ENCODE data around the gene KLF18.
"Not testable (repeated sequence)": the region's sequence is repeated elsewhere in the genome, so short reads cannot be mapped to it uniquely, and the experiment has no call there.

Gene KLF18

GRCh38 chr1:44141531-44141930 lies at the start of gene KLF18:
KLF18 (minus strand) TSS chr1:44141631; CDS start chr1:44141631, 0 bp downstream.
- no peak for DNase-seq

GRCh38 chr1:44174630-44175029 lies 33.2 kb upstream of the KLF18 start:
- no peak for DNase-seq

DNA sequence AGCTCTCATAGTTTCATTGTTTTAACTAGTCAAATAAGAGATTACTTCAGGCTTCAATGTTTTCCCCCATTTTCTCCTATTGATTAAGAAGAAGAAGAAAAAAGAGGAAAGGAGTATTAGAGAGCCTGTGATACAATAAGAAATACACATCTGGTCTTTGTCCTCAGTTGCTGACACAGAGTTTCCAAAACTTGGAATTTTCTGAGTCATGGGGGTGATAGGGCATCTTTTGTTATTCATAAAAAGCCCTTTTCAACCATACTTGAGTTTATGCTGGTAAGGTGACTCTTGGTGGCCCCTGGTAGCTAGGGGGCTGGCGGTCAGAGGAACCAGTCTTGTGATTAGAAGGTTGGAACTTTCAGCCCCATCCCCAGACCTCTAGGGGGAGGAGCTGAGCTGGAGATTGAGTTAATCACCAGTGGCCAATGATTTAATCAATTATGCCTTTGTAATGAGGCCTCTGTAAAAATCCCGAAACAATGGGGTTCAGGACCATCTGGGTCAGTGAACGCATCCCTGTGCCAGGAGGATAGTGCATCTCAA lies 28.9 kb upstream of the KLF18 start:
- DNase-seq: no peak

DNA sequence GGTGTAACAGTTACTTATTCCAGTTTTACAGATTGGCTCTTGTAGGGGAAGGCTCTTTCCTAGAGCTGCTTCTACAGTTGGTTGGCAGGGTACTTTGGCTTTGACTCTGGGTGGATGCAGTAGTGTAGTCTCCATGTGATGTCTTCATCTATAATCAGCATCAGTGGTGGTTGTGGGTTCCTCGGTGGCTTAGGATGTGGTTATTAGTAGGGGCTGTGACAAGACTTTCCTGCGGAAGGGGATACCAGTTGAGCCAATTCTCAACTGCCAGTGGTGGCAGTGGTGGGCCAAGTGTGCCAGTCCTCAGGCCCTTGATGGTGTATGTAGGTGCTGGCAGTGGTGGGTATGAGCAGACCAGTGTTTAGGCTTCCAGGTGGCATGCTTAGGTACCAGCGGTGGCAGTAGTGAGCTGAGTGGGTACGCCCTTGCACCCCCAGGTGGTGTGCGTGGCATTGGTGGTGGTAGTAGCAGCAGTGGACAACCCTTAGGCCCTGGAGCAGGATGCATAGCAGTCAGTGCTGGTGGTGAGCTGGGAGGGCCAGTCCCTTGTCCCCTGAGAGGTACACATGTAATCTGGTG lies 27.2 kb upstream of the KLF18 start:
- no peak for DNase-seq

GRCh38 chr1:44161546-44161945 lies 20.1 kb upstream of the KLF18 start:
- DNase-seq: no peak

GRCh38 chr1:44158871-44159270 lies 17.4 kb upstream of the KLF18 start:
- DNase-seq: no peak

- no peak for DNase-seq
Observed at GRCh38 chr1:44157903-44158302, 16.5 kb upstream of the KLF18 start.

DNA sequence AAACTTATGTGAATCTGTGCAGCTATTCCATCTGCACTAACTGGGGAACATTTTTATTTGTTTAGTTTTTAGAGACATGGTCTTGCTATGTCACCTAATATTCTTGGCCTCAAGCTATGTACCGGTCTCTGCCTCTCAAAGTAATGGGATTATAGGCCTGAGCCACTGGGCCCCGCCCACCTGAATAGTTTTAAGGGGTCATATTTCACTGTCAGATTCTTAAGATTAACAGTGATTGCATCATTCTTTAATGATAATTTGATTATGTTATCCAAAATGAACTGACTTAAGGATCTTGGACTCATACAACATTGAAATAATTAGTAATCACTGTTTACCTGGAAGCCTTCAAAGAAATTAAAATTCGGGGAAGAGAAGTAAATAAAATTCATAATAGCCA lies 12.6 kb upstream of the KLF18 start:
- no peak for DNase-seq

DNA sequence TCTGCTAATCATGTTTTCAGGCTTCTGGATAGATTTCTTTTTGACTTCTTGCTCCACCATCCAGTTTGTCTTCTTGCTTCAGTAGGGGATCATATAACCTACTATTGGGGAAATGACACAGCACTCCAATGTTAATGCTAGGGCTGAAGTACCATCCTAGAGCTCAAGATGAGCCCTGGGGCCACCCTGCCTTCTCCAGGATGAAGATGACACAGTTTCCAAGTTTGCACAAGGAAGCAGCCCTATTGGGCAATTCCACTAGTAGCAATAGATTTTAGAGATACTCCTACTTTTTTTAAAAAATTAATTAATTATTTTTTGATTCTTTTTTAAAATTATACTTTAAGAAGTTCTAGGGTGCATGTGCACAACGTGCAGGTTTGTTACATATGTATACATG lies 11.3 kb upstream of the KLF18 start:
- no peak for DNase-seq

DNA sequence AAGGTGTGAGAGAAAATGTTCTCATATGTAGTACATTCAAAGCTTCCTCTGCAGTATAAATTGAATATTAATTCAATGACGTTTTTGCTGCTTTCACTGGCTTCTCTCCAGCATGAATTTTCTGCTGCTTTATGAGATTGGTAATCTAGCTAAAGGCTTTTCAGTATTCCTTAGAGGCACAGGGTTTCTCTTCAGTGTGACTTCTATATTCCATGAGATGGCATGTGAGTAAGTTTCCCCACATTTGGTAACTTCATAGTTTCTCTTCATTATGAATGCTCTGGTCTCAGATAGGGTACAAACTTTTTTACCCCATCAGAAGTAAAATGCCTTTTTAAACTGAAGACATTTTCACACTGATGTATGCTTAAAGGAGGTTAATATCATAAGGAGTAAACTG lies 10.4 kb upstream of the KLF18 start:
- no peak for DNase-seq

DNA sequence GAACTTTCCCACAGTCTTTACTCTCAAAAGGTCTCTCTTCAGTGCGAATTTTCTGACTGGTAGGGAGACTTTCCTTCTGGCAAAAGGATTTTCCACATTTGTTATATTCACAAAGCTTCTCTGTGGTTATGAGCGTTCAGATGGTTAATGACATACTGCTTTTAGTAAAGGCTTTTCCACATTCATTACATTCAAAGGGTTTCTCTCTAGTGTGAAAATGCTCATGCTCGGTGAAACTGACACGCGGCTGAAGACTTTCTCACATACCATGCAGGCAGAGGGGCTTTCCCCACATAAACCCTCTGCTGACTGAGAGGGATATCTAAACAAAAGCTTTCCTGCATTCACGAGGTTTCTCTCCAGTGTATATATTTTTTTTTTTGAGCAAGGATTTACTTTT lies 9.9 kb upstream of the KLF18 start:
- no peak for DNase-seq

DNA sequence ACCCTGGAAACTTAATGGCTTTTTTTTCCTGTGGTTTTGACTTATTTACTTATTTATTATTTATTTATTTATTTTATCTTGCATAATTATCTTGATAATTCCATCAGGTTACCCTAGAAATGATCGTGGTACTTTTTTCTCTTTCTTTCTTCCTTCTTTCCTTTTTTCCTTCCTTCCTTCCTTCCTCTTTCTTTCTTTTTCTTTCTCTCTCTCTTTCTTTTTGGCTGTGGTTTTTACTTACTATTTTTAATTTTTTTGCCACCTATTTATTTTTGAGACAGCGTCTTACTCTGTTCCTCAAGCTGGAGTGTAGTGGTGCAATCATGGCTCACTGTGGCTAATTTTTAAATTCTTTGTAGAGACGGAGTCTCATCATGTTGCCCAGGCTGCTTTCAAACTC lies 6.2 kb upstream of the KLF18 start:
- DNase-seq: no peak

GRCh38 chr1:44146536-44147361 lies 5.3 kb upstream of the KLF18 start:
- DNase-seq: no peak

DNA sequence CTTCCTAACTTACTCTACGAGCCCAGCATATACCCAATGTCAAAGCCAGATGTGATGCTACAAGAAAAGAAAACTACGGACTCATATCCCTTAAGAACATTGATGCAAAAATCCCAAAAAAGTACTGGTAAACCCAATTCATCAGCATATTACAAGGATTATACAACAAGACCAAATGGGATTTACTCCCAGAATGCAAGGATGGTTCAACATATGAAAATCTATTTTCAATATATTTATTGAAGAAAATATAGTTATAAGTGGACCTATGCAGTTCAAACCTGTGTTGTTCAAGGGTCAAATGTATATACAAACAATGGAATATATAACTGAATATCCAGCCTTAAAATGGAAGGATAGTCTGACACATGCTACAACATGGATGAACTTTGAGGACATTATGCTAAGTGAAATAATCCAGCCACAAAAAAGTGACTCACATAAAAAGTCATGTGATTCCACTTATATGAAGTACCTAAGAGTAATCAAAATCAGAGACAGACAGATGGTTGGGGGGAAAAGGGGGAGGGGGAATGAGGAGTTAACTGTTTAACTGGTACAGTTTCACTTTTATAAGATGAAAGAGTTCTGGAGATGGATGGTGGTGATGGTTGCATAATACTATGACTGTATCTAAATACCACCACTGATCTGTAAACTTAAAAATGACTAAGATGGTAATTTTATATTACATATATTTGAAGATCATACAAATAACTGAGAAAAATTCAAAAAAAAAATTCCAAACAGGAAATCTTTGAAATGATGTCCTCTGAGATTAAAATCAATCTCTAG lies 3.7 kb upstream of the KLF18 start:
- no peak for DNase-seq

GRCh38 chr1:44139565-44139964 lies 1.9 kb downstream of the KLF18 start:
- DNase-seq: not testable (repeated sequence)

GRCh38 chr1:44138239-44138638 lies 3.2 kb downstream of the KLF18 start:
- no peak for DNase-seq

- no peak for DNase-seq
Observed at GRCh38 chr1:44135886-44136285, 5.5 kb downstream of the KLF18 start.

- no peak for DNase-seq
Observed at GRCh38 chr1:44134071-44134920, 7.1 kb downstream of the KLF18 start.

GRCh38 chr1:44131411-44131810 lies 10.0 kb downstream of the KLF18 start:
- no peak for DNase-seq

- no peak for DNase-seq
Observed at GRCh38 chr1:44129616-44130500, 11.6 kb downstream of the KLF18 start.

DNA sequence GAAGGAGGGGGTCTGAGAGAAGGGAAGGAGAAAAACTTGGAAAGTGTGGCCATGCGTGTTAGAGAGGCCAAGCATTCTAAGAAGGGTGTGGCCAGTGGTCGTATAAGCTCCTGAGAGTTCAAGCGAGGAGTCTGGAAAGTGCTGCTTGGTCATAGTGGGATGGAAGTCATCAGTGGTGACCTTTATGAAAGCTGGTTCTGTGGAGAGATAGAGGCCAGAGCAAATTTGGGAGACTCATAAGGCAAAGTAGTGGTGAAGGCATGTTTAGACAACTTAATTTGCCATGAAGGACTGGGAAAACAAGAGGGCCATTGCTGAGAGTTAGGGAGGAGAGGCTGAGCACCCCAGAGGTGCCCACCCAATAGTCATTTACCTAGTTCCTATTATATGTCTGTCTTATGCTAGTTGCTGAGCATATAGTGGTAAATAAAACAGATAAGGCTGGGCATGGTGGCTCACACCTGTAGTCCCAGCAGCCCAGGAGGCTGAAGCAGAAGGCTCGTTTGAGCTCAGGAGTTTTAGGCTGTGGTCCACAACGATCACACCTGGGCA lies 21.0 kb downstream of the KLF18 start:
- no peak for DNase-seq

Measured in NCI-H1694 treated with DMSO at 0.1 percent for 48 hours (cell line).